HCT116 (cell line): ENCODE results near the gene XRN1. TPM values are rescaled to one million over a fixed set of nuclear protein-coding genes. Genes with fewer than 3 reads are reported as not detected.

ENCODE experiments used
- ATAC-seq: fragments of 200-7000 bp; cut with Tn5 transposase; 2 replicates; pipeline ENCODE4 v1.9.1; 2020; ENCODE audit warnings: mild to moderate bottlenecking, moderate library complexity
- BruUV-seq: library from RNA; stranded (reverse); fragments of 400-500 nt; replicated peaks from 2 replicates; lab custom pipeline; 2021; lab: Mats Ljungman, UMichigan
- CTCF ChIA-PET: fragments of 300-600 bp; sonication (Branson Sonifier 250); formaldehyde crosslinking; loops from one replicate; lab custom pipeline; 2021; ENCODE audit warnings: antibody characterized with exemption; lab: Charles Lee
- POLR2A ChIA-PET: fragments of 300-600, 350-600 bp; sonication (Branson Sonifier 250); formaldehyde crosslinking; loops from one replicate; lab custom pipeline; 2021; ENCODE audit warnings: antibody characterized with exemption; lab: Charles Lee
- RAD21 ChIA-PET, 2 experiments: fragments of 300-600 bp; sonication (Branson Sonifier 250); formaldehyde crosslinking; loops; one replicate each; lab custom pipeline; 2023; ENCODE audit warnings: low total read pairs in 2 of 2; ENCODE audit not compliant: uncharacterized antibody in 2 of 2, unreplicated experiment in 2 of 2, low non-redundant PET in 1 of 2; lab: Charles Lee
- DNase-seq: peaks from one replicate; pipeline ENCODE4 v3.0.0-alpha.2; 2010; ENCODE audit warnings: low read depth, low spot score
- H2AFZ ChIP-seq: fragments of 200-600 bp; shearing (Covaris generic), sonication (generic); 2 replicates; pipeline ENCODE4 v1.6.1; 2017; ENCODE audit warnings: low read depth, mixed run types, mixed read lengths, antibody characterized with exemption, low read length; ENCODE audit not compliant: poor library complexity, severe bottlenecking
- H3K27ac ChIP-seq: 2 replicates; pipeline ENCODE4 v1.5.1; 2012; ENCODE audit warnings: low read depth, low read length
- H3K27me3 ChIP-seq: fragments of 200-600 bp; sonication (generic); 2 replicates; pipeline ENCODE4 v1.6.1; 2016; ENCODE audit warnings: mixed run types, low read length, mixed read lengths; ENCODE audit not compliant: insufficient read depth
- H3K36me3 ChIP-seq, 2 experiments: fragments of 200-500 bp in 1 of 2; fragments of 200-600 bp in 1 of 2; sonication (Bioruptor generic) in 1 of 2; sonication (generic) in 1 of 2; 2 replicates each; pipeline versions ENCODE4 v1.5.1 to v1.6.1; 2014 to 2016; ENCODE audit warnings: low read length in 2 of 2, inconsistent platforms in 1 of 2, mixed read lengths in 1 of 2, mixed run types in 1 of 2; ENCODE audit not compliant: insufficient read depth in 2 of 2, control insufficient read depth in 1 of 2
- H3K4me1 ChIP-seq, 2 experiments: fragments of 200-600 bp in 1 of 2; sonication (generic) in 1 of 2; 2 replicates each; pipeline versions ENCODE4 v1.5.1 to v1.6.1; 2012 to 2017; ENCODE audit warnings: low read length in 2 of 2, inconsistent platforms in 1 of 2, mild to moderate bottlenecking in 1 of 2, mixed read lengths in 1 of 2, mixed run types in 1 of 2, moderate library complexity in 1 of 2; ENCODE audit not compliant: insufficient read depth in 2 of 2, control insufficient read depth in 1 of 2
- H3K4me2 ChIP-seq: fragments of 200-600 bp; sonication (generic); 2 replicates; pipeline ENCODE4 v1.6.1; 2017; ENCODE audit warnings: mixed run types, low read length, mixed read lengths
- H3K4me3 ChIP-seq, 2 experiments: fragments of 200-600 bp in 1 of 2; sonication (generic) in 1 of 2; replicated peaks in 1 of 2; 2 replicates each; pipeline ENCODE4 v1.5.1; 2011 to 2016; ENCODE audit warnings: low read length in 2 of 2, control low read depth in 1 of 2, low read depth in 1 of 2, mild to moderate bottlenecking in 1 of 2, mixed read lengths in 1 of 2, mixed run types in 1 of 2
- H3K79me2 ChIP-seq: fragments of 200-600 bp; sonication (generic); 2 replicates; pipeline ENCODE4 v1.6.1; 2017; ENCODE audit warnings: mild to moderate bottlenecking, mixed run types, low read length, moderate library complexity, mixed read lengths; ENCODE audit not compliant: insufficient read depth
- H3K9ac ChIP-seq: fragments of 200-600 bp; sonication (generic); 2 replicates; pipeline ENCODE4 v1.6.1; 2016; ENCODE audit warnings: low read length, mixed read lengths
- H3K9me2 ChIP-seq: fragments of 200-600 bp; sonication (generic), shearing (Covaris generic); 2 replicates; pipeline ENCODE4 v1.6.1; 2017; ENCODE audit warnings: mixed run types, mild to moderate bottlenecking, moderate library complexity; ENCODE audit not compliant: insufficient read depth
- H3K9me3 ChIP-seq, 2 experiments: fragments of 200-500 bp in 1 of 2; fragments of 200-600 bp in 1 of 2; sonication (Bioruptor generic) in 1 of 2; sonication (generic) in 1 of 2; 2 replicates each; pipeline ENCODE4 v1.6.1; 2014 to 2017; ENCODE audit warnings: low read length in 2 of 2, mixed read lengths in 2 of 2, inconsistent platforms in 1 of 2, low read depth in 1 of 2, mild to moderate bottlenecking in 1 of 2, mixed run types in 1 of 2, moderate library complexity in 1 of 2; ENCODE audit not compliant: control insufficient read depth in 1 of 2, insufficient read depth in 1 of 2
- H4K20me1 ChIP-seq: fragments of 200-600 bp; sonication (generic), shearing (Covaris generic); 2 replicates; pipeline ENCODE4 v1.6.1; 2017; ENCODE audit warnings: mixed run types, mild to moderate bottlenecking, moderate library complexity; ENCODE audit not compliant: insufficient read depth
- ATF3 ChIP-seq: IDR thresholded peaks from 2 replicates; pipeline ENCODE4 v1.6.1; 2012
- CEBPB ChIP-seq: IDR thresholded peaks from 2 replicates; pipeline ENCODE4 v1.6.1; 2012; ENCODE audit warnings: low read depth
- CTCF ChIP-seq, 3 experiments: fragments of 200-600 bp in 1 of 3; sonication (generic) in 1 of 3; IDR thresholded peaks in 2 of 3; conservative IDR thresholded peaks in 1 of 3; 2 replicates each; pipeline ENCODE4 v1.5.1; 2012 to 2017; ENCODE audit warnings: low read depth in 2 of 3, low read length in 2 of 3, antibody characterized with exemption in 1 of 3, borderline replicate concordance in 1 of 3, control low read depth in 1 of 3, mild to moderate bottlenecking in 1 of 3, mixed read lengths in 1 of 3, mixed run types in 1 of 3, moderate library complexity in 1 of 3; ENCODE audit not compliant: insufficient read depth in 1 of 3
- ELF1 ChIP-seq: IDR thresholded peaks from 2 replicates; pipeline ENCODE4 v1.6.1; 2012; ENCODE audit warnings: low read depth, borderline replicate concordance
- EZH2 ChIP-seq: fragments of 200-600 bp; sonication (generic); IDR thresholded peaks from 2 replicates; pipeline ENCODE4 v1.6.1; 2017; ENCODE audit warnings: antibody characterized with exemption, mixed run types
- FOSL1 ChIP-seq: IDR thresholded peaks from 2 replicates; pipeline ENCODE4 v1.6.1; 2012; ENCODE audit warnings: low read depth
- MAX ChIP-seq: IDR thresholded peaks from 2 replicates; pipeline ENCODE4 v1.6.1; 2012
- POLR2AphosphoS5 ChIP-seq: IDR thresholded peaks from 2 replicates; pipeline ENCODE4 v1.6.1; 2011; ENCODE audit warnings: mild to moderate bottlenecking, low read depth, low read length, moderate library complexity
- RAD21 ChIP-seq: IDR thresholded peaks from 2 replicates; pipeline ENCODE4 v1.6.1; 2012; ENCODE audit warnings: low read depth, mild to moderate bottlenecking
- SP1 ChIP-seq: IDR thresholded peaks from 2 replicates; pipeline ENCODE4 v1.6.1; 2012; ENCODE audit warnings: low read depth
- TCF7L2 ChIP-seq: IDR thresholded peaks from 2 replicates; pipeline ENCODE4 v1.7.0; 2011; ENCODE audit warnings: borderline replicate concordance, inconsistent platforms; ENCODE audit not compliant: insufficient read depth, insufficient read length; ENCODE audit errors: extremely low read depth
- YY1 ChIP-seq: IDR thresholded peaks from 2 replicates; pipeline ENCODE4 v1.6.1; 2011; ENCODE audit warnings: low read length, low read depth, moderate library complexity, mild to moderate bottlenecking; ENCODE audit not compliant: insufficient replicate concordance; ENCODE audit errors: extremely low read depth
- intact Hi-C: fragments of 100-400 bp; cut with micrococcal nuclease; formaldehyde crosslinking; loops from 2 replicates; pipeline ENCODE4 v1.10.0; 2022
- total RNA-seq: library from RNA; stranded (reverse); gene quantifications from one replicate; pipeline ENCODE4 v1.2.1, GENCODE V29; 2021; ENCODE audit not compliant: unreplicated experiment

Gene XRN1
- total RNA-seq, 1 experiment from 2014 or later = 21.3 TPM

GRCh38 chr3:142481196-142481595, 33.4 kb upstream of the XRN1 start:
- peaks cover 0 to 3% of the 10 kb centered on the region in 2 experiments; a peak in 1 of 4 replicates for H3K9me3 ChIP-seq
- DNase-seq (no peak), ATAC-seq (no peak)
- no peaks in the 10 kb centered on the region for H4K20me1 ChIP-seq
- H3K9ac ChIP-seq = no peak overlapping the region
- intact Hi-C loops = no loop called here
- H3K79me2 ChIP-seq = no peaks in the 10 kb centered on the region
- H2AFZ ChIP-seq = no peak overlapping the region
- H3K27me3 ChIP-seq = no peaks in the 10 kb centered on the region
- H3K4me1 ChIP-seq = no peaks in the 10 kb centered on the region
- no peak overlapping the region for H3K4me3 ChIP-seq
- TF ChIP-seq POLR2AphosphoS5 = no peak
- no peak for TF ChIP-seq EZH2
- TF ChIP-seq MAX = no peak
- TF ChIP-seq FOSL1 = no peak
- TF ChIP-seq RAD21 = no peak
- no peak for TF ChIP-seq CTCF (IDR thresholded peaks at IDR 0.05 in 2 of 3, conservative IDR thresholded peaks at IDR 0.05 in 1 of 3; ENCODE audit: borderline replicate concordance in 1 of 3, insufficient read depth in 1 of 3, low read depth in 2 of 3, low read length in 2 of 3)
- TF ChIP-seq SP1 = no peak
- no peak for TF ChIP-seq YY1
- TF ChIP-seq ELF1 = no peak
- no peak for TF ChIP-seq ATF3
- no peak for TF ChIP-seq CEBPB
- TF ChIP-seq TCF7L2 = no peak
- H3K4me2 ChIP-seq = no peak overlapping the region
- H3K36me3 ChIP-seq = peaks cover 7 to 23% of the 10 kb centered on the region in 2 experiments; a peak in 3 of 4 replicates
- ChIA-PET CTCF (no interaction called here), RAD21 (no interaction called here), POLR2A (no interaction called here)
- H3K9me2 ChIP-seq = no peaks in the 10 kb centered on the region
- no peak overlapping the region for H3K27ac ChIP-seq
- no TSS peak for BruUV-seq
